Activated naive CD8-positive, alpha-beta T cell treated with anti-CD3 and anti-CD28 coated beads, Interleukin-2, amount 10 ng/mL, durations not matched to agents 7 days and 5 days (primary cell): ENCODE results near the gene R3HDM2. TPM values are rescaled to one million over a fixed set of nuclear protein-coding genes. Genes with fewer than 3 reads are reported as not detected.
"Not testable (repeated sequence)": the region's sequence is repeated elsewhere in the genome, so short reads cannot be mapped to it uniquely, and the experiment has no call there.

Experiments used
- ATAC-seq: fragments of 150-1000 bp; cut with Tn5 transposase; one replicate; pipeline ENCODE4 v1.10.0; 2021; ENCODE audit warnings: low read depth, moderate library complexity
- POLR2A ChIA-PET: fragments of 350-600 bp; sonication (Branson Sonifier 250); formaldehyde crosslinking; loops from one replicate; lab custom pipeline; 2021; ENCODE audit warnings: antibody characterized with exemption; lab: Charles Lee
- DNase-seq: peaks from one replicate; pipeline ENCODE4 v3.0.0; 2021
- H3K27ac Mint-ChIP-seq: one replicate; pipeline ENCODE4 v1.8.0; 2022; ENCODE audit warnings: mild to moderate bottlenecking, mixed read lengths
- H3K27me3 Mint-ChIP-seq: one replicate; pipeline ENCODE4 v1.8.0; 2022; ENCODE audit warnings: mild to moderate bottlenecking, moderate library complexity, mixed read lengths
- H3K36me3 Mint-ChIP-seq: one replicate; pipeline ENCODE4 v1.8.0; 2021; ENCODE audit warnings: mild to moderate bottlenecking, mixed read lengths
- H3K4me1 Mint-ChIP-seq: one replicate; pipeline ENCODE4 v1.8.0; 2021; ENCODE audit warnings: mixed read lengths
- H3K4me3 Mint-ChIP-seq: one replicate; pipeline ENCODE4 v1.8.0; 2022; ENCODE audit warnings: mild to moderate bottlenecking, moderate library complexity, mixed read lengths
- H3K9me3 Mint-ChIP-seq: one replicate; pipeline ENCODE4 v1.8.0; 2021; ENCODE audit warnings: mixed read lengths
- total RNA-seq, 2 experiments: library from RNA; stranded (reverse); gene quantifications; one replicate each; pipeline ENCODE4 v1.2.3, GENCODE V29; 2021

R3HDM2 gene
- total RNA-seq, 2 experiments from 2014 or later: 91.5 to 97.1 TPM

DNA sequence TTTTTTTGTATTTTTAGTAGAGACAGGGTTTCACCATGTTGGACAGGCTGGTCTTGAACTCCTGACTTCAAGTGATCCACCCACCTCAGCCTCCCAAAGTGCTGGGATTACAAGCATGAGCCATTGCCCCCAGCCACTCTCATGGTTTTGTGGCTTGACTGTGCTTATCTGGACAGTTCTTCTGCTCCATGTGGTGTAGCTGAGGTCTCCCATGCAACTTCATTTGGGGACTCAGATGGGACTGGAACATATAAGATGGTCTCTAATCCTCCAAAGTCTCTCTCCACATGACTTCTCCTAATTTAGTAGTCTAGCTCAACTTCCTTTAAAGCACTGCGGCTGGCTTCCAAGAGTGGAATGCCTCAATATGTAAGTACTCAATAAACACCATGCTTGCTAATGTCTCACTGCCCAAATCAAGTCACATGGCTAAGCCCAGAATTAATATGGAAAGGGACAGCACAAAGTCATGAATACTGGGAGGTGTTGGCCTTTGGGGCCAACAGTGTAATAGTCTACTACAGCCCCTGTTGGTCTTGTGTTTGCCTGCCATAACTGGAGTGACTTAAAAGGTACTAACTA lies 11.1 kb upstream of the R3HDM2 start:
- POLR2A ChIA-PET: interaction anchor here (0.7 kb wide), 1 partner anchor 10 kb away, joined by 4 read pairs; no protein-coding TSS in a partner anchor
- H3K9me3 Mint-ChIP-seq: peaks cover 8% of the 10 kb centered on the region
- H3K4me3 Mint-ChIP-seq: no peak overlapping the region
- H3K4me1 Mint-ChIP-seq: peaks cover 5% of the 10 kb centered on the region
- DNase-seq (no peak), ATAC-seq (no peak)
- peaks cover 2% of the 10 kb centered on the region for H3K36me3 Mint-ChIP-seq
- H3K27ac Mint-ChIP-seq: no peak overlapping the region
- H3K27me3 Mint-ChIP-seq: peaks cover 12% of the 10 kb centered on the region

DNA sequence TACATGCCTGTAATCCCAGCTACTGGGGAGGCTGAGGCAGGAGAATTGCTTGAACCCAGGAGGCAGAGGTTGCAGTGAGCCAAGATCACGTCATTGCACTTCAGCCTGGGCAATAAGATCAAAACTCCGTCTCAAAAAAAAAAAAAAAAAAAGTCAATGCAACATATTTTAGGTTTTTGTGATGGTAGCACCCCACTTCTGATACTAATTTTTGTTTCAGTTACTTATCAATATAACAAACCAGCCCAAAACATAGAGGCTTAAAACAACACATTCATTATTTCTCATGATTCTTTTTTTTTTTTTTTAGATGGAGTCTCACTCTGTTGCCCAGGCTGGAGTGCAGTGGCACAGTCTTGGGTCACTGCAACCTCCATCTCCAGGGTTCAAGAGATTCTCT lies 10.6 kb upstream of the R3HDM2 start:
- POLR2A ChIA-PET: interaction anchor here (0.7 kb wide), 2 partner anchors 9 to 270 kb away, joined by 4 read pairs; no protein-coding TSS in a partner anchor
- not testable (repeated sequence) for H3K4me3 Mint-ChIP-seq, ATAC-seq, H3K4me1 Mint-ChIP-seq, H3K9me3 Mint-ChIP-seq, DNase-seq, H3K36me3 Mint-ChIP-seq, H3K27ac Mint-ChIP-seq
- peaks cover 12% of the 10 kb centered on the region for H3K27me3 Mint-ChIP-seq

DNA sequence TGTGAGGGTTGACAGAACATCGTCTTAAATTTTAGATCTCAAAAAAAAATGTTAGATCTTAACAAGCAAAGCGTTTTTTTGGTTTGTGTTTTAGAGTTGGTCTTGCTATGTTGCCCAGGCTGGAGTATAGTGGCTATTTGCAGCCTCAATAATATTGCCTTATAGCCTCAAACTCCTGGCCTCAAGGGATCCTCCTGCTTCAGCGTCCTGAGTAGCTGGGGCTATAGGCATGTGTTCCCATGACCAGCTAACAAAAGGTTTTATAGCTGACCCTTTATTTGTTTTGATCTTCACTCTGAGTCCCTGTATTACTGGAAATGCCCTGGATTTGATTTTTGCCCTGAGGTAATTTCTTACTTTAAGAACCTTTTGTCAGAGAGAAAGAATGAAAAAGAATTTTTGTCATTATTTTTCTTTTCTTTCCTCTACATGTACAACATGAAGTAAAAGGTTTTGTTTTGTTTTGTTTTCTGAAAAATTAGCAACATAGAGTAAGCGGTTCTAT lies 9.0 kb upstream of the R3HDM2 start:
- Mint-ChIP-seq H3K4me1 (peaks cover 6% of the 10 kb centered on the region), H3K27ac (no peak overlapping the region), H3K9me3 (peaks cover 8% of the 10 kb centered on the region), H3K27me3 (peaks cover 12% of the 10 kb centered on the region), H3K36me3 (peaks cover 2% of the 10 kb centered on the region), H3K4me3 (no peak overlapping the region)
- DNase-seq (no peak), ATAC-seq (no peak)
- POLR2A ChIA-PET: no interaction called here

DNA sequence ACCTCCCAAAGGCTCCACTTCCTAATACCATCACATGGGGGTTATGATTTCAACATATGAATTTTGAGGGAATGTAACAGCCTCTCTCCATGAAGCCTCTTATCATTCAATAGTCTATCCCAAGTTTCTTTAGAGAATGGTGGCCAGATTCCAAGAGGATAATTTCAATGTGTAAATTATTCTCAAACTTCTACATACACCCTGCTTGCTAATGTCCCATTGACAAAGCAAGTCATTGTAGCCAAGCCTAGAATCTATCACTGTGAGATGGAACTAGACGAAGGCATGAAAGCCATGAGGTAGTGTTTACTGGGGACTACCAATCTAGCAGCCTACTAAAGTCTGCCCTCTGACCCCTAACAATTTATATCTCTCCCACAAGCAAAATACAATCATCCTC lies 7.6 kb upstream of the R3HDM2 start:
- POLR2A ChIA-PET: no interaction called here
- Mint-ChIP-seq H3K27ac (no peak overlapping the region), H3K36me3 (peaks cover 2% of the 10 kb centered on the region), H3K4me1 (peaks cover 6% of the 10 kb centered on the region), H3K27me3 (peaks cover 12% of the 10 kb centered on the region), H3K4me3 (no peak overlapping the region), H3K9me3 (peaks cover 8% of the 10 kb centered on the region)
- DNase-seq (no peak), ATAC-seq (no peak)

DNA sequence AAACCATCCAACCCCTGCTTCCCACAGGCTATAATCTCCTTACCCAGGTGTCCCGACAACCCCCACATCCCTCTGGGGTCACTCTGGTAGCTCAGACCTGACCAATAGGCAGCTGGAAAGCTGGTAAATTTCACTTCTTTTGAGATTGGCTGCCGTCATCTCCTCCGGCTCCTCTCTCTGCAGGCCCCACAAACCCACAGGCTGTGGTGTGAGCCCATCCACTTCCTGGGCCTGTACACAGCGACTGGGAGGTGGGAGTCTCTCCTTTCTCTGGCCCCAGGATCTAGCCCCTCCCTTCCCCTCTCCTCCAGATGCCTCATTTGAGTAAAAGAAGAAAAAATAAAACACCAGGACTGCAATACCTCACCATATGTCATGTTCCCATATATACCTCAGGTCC lies 4.5 kb upstream of the R3HDM2 start:
- Mint-ChIP-seq H3K4me3 (peak overlapping the region; percentile 86), H3K27me3 (peaks cover 5% of the 10 kb centered on the region), H3K4me1 (peaks cover 17% of the 10 kb centered on the region), H3K9me3 (no peaks in the 10 kb centered on the region), H3K27ac (peak overlapping the region; percentile 96), H3K36me3 (no peaks in the 10 kb centered on the region)
- POLR2A ChIA-PET: interaction anchor here (0.6 to 1.6 kb wide), 5 partner anchors 14 to 164 kb away, joined by 3 to 8 read pairs (median 3); no protein-coding TSS in a partner anchor
- ATAC-seq (peak; percentile 48), DNase-seq (peak; percentile 59)

DNA sequence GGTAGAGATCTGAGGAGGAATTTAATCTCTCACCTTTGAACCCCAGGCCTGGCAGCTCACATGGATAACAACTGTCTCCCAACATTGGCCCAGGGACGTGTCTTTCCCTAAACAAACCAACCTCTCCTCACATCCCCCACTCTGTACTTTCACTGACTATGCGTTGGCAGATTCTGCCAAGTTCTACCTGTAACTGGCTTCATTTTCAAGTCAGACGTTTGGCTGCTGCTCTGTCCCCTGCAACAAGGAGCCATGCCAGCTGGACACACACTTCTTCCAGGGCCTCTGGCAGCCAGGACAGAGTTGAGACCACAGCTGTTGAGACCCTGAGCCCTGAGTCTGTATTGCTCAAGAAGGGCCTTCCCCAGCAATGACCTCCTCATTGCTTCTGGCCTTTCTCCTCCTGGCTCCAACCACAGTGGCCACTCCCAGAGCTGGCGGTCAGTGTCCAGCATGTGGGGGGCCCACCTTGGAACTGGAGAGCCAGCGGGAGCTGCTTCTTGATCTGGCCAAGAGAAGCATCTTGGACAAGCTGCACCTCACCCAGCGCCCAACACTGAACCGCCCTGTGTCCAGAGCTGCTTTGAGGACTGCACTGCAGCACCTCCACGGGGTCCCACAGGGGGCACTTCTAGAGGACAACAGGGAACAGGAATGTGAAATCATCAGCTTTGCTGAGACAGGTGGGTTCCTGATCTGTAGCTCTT lies 3.8 kb upstream of the R3HDM2 start, which contains the start of gene INHBC:
INHBC (plus strand) TSS at position 268 of the 707 bp plus-strand sequence; CDS start at position 371, 103 bp downstream.
- H3K4me1 Mint-ChIP-seq: peaks cover 22% of the 10 kb centered on the region
- H3K27ac Mint-ChIP-seq: peak within 1 kb of the TSS; percentile 96
- H3K9me3 Mint-ChIP-seq: no peaks in the 10 kb centered on the region
- peak within 1 kb of the TSS; percentile 86 for H3K4me3 Mint-ChIP-seq
- peaks cover 1% of the 10 kb centered on the region for H3K36me3 Mint-ChIP-seq
- peaks cover 3% of the 10 kb centered on the region for H3K27me3 Mint-ChIP-seq
- DNase-seq (no peak), ATAC-seq (no peak)
- POLR2A ChIA-PET: interaction anchor here (0.6 to 1.6 kb wide), 4 partner anchors 14 to 24 kb away, joined by 3 to 8 read pairs (median 6); no protein-coding TSS in a partner anchor

DNA sequence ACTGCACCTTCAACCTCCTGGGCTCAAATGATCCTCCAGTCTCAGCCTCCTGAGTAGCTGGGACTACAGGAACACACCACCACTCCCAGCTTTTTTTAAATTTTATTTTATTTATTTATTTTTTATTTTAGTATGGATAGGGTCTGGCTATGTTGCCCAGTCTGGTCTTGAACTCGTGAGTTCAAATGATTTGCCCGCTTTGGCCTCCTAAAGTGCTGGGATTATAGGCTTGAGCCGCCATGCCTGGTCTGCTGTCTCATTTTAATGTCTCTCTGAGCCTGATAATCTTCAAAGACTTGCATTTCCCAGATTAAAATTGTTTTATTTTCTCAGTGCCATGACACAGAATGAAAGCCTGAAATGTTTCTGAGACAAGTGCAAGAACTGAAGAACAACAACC lies 2.5 kb upstream of the R3HDM2 start:
- Mint-ChIP-seq H3K4me1 (peaks cover 27% of the 10 kb centered on the region), H3K36me3 (peaks cover 3% of the 10 kb centered on the region), H3K4me3 (no peak overlapping the region), H3K27me3 (no peaks in the 10 kb centered on the region), H3K27ac (no peak overlapping the region), H3K9me3 (no peaks in the 10 kb centered on the region)
- POLR2A ChIA-PET: no interaction called here
- DNase-seq (no peak), ATAC-seq (no peak)

DNA sequence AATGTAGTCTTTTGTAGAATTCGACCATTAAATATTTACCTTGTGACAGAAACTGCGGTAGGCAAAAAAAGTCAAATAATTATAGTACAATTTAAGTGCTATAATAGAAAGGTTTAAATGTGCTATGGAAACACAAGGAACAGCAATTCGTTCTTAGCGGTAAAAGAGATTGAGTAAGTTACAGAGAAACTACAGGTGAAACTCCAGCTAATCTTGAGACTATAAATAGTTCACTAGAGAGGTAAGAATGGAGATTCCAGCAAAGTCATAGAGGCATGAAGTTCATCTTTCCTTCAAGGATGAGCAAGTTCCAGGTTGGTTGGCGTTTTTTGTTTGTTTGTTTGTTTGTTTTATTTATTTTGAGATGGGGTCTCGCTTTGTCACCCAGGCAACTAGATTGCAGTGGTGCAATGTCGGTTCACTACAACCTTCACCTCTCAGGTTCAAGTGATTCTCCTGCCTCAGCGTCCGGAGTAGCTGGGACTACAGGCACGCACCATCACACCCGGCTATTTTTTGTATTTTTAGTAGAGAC lies 878 bp upstream of the R3HDM2 start:
- peak overlapping the region; percentile 98 for H3K27ac Mint-ChIP-seq
- DNase-seq (no peak), ATAC-seq (no peak)
- H3K36me3 Mint-ChIP-seq: peaks cover 4% of the 10 kb centered on the region
- POLR2A ChIA-PET: interaction anchor here (0.5 to 0.8 kb wide), 2 partner anchors 10 to 320 kb away, joined by 3 to 4 read pairs; no protein-coding TSS in a partner anchor
- peaks cover 27% of the 10 kb centered on the region for H3K4me1 Mint-ChIP-seq
- H3K9me3 Mint-ChIP-seq: no peaks in the 10 kb centered on the region
- H3K27me3 Mint-ChIP-seq: no peaks in the 10 kb centered on the region
- peak overlapping the region; percentile 91 for H3K4me3 Mint-ChIP-seq

DNA sequence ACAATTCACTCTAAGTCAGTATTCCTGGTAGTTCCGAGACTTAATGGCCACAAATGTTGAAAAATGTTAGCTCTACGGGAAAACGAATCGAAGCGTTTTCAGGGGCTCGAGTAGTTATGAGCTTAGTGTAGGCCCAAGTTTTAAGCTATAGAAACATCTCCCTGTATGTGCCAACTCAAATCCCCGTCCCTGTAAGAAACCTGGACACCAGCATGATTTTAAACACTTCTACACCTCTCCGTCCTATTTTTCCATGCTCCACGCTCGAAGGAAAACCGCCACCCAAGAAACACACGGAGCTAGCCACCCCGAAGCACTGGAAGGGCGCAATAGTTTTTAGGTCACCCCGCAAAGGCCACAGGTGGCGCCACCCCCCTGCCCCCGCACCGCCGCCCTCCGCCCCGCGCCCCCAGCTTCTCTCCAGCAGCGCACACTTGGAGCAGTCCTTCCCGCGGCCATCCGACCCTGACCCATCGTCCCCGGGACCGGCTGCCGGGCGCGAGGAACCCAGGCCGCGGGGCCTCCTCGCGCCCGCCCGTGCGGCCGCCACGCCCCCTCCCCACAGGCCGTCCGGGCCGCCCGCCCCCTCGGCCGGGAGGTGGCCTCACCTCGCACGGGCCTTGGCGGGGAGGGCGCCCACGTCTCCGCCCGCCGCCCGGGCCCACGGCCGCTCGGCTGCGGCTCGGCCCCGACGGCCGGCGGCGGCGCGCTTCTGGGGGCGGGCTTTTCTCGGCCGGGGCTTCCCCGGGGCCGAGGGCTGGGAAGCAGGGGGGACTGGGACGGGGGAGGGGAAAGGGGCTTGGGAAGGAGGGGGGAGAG lies 522 bp downstream of the R3HDM2 start:
- H3K4me1 Mint-ChIP-seq: peaks cover 24% of the 10 kb centered on the region
- POLR2A ChIA-PET: interaction anchor here (0.7 to 1.3 kb wide), 4 partner anchors 20 to 320 kb away, joined by 3 to 5 read pairs (median 3); no protein-coding TSS in a partner anchor

DNA sequence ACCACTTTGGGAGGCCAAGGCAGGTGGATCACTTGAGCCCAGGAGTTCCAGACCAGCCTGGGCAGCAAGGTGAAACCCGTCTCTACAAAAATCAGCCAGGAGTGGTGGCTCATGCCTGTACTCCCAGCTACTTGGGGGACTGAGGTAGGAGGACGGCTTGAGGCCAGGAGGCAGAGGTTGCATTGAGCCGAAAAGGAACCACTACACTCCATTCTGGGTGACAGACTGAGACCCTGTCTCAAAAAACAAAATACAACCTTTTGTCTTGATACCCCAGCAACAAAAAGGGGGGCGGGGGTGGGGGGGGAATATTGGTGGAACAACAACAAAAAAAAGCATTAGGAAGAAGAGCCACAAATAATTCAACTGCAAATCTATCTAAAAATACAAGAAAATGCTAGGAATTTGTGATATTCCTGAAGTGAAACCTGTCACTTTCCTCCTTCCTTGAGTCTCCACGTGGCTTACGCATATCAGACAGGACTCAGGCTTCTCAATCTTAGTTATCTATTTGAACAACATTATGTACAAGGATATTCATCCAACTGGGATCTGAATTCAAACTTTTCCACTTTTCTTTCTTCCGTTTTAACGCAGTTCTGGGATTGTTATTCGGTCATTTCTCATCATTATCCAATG lies 1.3 kb downstream of the R3HDM2 start:
- Mint-ChIP-seq H3K4me1 (peaks cover 21% of the 10 kb centered on the region), H3K27me3 (no peaks in the 10 kb centered on the region), H3K9me3 (no peaks in the 10 kb centered on the region), H3K36me3 (peaks cover 9% of the 10 kb centered on the region), H3K27ac (peak overlapping the region; percentile 99), H3K4me3 (peak overlapping the region; percentile 100)
- ATAC-seq (no peak), DNase-seq (no peak)
- POLR2A ChIA-PET: interaction anchor here (0.7 to 1.3 kb wide), 4 partner anchors 19 to 319 kb away, joined by 3 to 5 read pairs (median 3); no protein-coding TSS in a partner anchor

More for the DNA sequence above, 522 bp downstream of the R3HDM2 start:
- Mint-ChIP-seq H3K4me3 (peak overlapping the region; percentile 100), H3K27me3 (no peaks in the 10 kb centered on the region), H3K36me3 (peaks cover 9% of the 10 kb centered on the region), H3K27ac (peak overlapping the region; percentile 99), H3K9me3 (no peaks in the 10 kb centered on the region)
- DNase-seq (peak; percentile 75), ATAC-seq (peak; percentile 51)

DNA sequence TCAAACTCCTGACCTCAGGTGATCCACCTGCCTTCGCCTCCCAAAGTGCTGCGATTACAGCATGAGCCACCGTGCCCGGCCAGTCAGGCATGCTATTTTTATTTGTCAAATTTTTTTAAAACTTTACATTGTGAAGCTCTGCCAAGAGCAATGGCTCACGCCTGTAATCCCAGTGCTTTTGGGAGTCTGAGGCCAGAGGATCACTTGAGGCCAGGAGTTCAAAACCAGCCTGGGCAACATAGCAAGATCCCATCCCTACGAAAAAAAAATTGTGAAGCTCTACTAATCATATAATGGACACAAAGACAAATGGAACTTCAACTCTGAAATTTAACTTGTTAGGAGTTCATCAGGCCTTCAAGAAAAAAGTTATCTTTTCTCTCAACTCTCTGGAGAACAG lies 1.9 kb downstream of the R3HDM2 start:
- no peaks in the 10 kb centered on the region for H3K9me3 Mint-ChIP-seq
- POLR2A ChIA-PET: no interaction called here
- H3K36me3 Mint-ChIP-seq: peaks cover 11% of the 10 kb centered on the region
- H3K27ac Mint-ChIP-seq: peak overlapping the region; percentile 76
- ATAC-seq: no peak
- no peak for DNase-seq
- peaks cover 21% of the 10 kb centered on the region for H3K4me1 Mint-ChIP-seq
- no peaks in the 10 kb centered on the region for H3K27me3 Mint-ChIP-seq
- peak overlapping the region; percentile 100 for H3K4me3 Mint-ChIP-seq

DNA sequence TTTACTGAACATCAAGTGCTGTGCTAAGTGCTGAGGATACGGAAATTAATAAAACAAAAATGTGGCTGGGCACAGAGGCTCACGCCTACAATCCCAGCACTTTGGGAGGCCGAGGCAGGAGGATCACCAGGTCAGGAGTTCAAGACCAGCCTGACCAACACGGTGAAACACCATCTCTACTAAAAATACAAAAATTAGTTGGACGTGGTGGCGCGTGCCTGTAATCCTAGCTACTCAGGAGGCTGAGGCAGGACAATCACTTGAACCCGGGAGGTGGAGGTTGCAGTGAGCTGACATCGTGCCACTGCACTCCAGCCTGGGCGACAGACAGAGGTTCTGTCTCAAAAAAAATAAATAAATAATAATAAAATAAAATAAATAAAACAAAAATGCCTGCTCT lies 3.9 kb downstream of the R3HDM2 start:
- not testable (repeated sequence) for H3K27me3 Mint-ChIP-seq, H3K27ac Mint-ChIP-seq, DNase-seq, H3K4me3 Mint-ChIP-seq, H3K9me3 Mint-ChIP-seq, ATAC-seq
- peaks cover 19% of the 10 kb centered on the region for H3K4me1 Mint-ChIP-seq
- POLR2A ChIA-PET: interaction anchor here (1.4 kb wide), 1 partner anchor 31 kb away, joined by 3 read pairs; no protein-coding TSS in a partner anchor
- peaks cover 20% of the 10 kb centered on the region for H3K36me3 Mint-ChIP-seq
